HG03066 (cell line): ENCODE data around the gene HHAT.

ENCODE experiments used
- ATAC-seq: cut with Tn5 transposase; IDR thresholded peaks from one replicate; pipeline ENCODE4 v1.9.1; 2021; ENCODE audit warnings: low read depth; ENCODE audit not compliant: unreplicated experiment

HHAT gene

GRCh38 chr1:210313046-210313595 lies 15.6 kb upstream of the HHAT start:
- no peak for ATAC-seq

- no peak for ATAC-seq
Observed at GRCh38 chr1:210313921-210314320, 14.8 kb upstream of the HHAT start.

GRCh38 chr1:210315529-210315928 lies 13.2 kb upstream of the HHAT start:
- no peak for ATAC-seq

- ATAC-seq, result no peak
Observed at GRCh38 chr1:210321131-210321530, 7.6 kb upstream of the HHAT start.

GRCh38 chr1:210321552-210321951 lies 7.2 kb upstream of the HHAT start:
- ATAC-seq, result no peak

- ATAC-seq, result no peak
Observed at GRCh38 chr1:210323957-210324356, 4.7 kb upstream of the HHAT start.

DNA sequence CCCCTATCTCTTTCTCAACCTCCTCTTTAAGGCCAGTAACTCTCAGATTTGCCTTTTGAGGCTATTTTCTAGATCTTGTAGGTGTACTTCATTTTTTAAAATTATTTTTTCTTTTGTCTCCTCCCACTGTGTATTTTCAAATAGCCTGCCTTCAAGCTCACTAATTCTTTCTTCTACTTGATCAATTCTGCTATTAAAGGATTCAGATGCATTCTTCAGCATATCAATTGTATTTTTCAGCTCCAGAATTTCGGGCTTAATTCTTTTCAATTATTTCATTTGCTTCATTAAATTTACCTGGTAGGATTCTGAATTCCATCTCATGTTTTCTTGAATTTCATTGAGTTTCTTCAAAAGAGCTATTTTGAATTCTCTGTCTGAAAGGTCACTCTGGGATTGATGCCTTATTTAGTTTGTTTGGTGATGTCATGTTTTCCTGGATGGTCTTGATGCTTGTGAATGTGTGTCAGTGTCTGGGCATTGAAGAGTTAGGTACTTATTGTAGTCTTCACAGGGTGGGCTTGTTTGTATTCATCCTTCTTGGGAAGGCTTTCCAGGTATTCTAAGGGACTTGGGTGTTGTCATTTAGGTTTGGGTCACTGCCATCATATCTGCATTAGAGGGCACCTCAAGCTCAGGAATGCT lies 3.6 kb upstream of the HHAT start:
- no peak for ATAC-seq

GRCh38 chr1:210328032-210328745 lies 513 bp upstream of the HHAT start:
- no peak for ATAC-seq

GRCh38 chr1:210330279-210330866 lies 1.7 kb downstream of the HHAT start:
- no peak for ATAC-seq

- ATAC-seq, result no peak
Observed at GRCh38 chr1:210332233-210332632, 3.5 kb downstream of the HHAT start.

GRCh38 chr1:210332719-210333398 lies 4.2 kb downstream of the HHAT start:
- ATAC-seq, result peak; percentile 76

- ATAC-seq, result no peak
Observed at GRCh38 chr1:210335001-210335400, 6.3 kb downstream of the HHAT start.

DNA sequence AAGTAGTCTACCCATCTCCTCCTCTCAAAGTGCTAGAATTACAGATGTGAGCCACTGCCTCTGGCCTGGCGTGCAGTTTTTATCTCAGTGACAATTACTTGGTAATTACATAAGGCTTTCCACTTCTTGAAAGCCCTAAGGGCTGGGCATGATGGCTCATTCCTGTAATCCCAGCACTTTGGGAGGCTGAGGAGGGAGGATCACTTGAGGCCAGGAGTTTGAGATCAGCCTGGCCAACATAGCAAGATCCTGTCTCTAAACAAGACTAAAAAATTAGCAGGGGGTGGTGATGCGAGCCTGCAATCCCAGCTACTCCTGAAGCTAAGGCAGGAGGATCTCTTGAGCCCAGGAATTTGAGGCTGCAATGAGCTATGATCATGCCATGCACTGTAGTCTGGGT lies 7.7 kb downstream of the HHAT start:
- no peak for ATAC-seq

- no peak for ATAC-seq
Observed at GRCh38 chr1:210339500-210339899, 10.8 kb downstream of the HHAT start.

DNA sequence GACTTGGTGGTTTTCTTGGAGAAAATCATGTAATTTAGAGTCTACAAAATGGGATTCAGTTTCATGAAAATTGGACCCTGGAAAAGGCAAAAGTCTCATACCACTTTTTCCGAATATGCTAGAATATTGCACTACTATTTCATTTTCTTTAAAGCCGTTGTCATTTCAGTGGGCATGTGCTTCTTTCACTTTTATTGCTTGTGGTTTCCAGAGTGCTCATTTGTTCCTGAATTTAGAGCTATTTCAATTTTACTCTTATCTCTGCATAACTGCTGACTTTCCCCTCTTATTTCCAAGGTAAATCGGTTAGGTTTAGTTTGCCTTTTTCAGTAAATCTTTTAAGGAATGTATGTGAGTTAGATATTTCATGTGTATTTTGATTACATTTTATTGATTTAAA lies 11.6 kb downstream of the HHAT start:
- no peak for ATAC-seq

DNA sequence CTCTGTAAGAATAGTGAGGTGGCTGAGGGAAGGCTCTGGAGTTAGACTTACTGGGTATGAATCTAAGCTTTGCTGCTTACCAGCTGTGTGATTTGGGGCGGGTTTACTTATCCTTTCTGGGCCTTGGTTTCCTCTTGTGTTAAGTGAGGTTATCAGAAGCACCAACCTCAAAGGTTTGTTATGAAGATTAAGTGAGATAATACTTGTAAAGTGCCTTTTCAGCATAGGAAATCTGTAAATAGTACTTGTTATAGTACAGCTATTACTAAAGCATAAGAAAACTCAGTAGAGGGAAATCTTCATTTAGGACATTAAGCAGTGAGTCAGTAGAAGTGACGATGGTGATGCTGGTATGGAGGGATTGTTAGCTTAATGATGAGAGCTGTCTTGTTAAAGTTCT lies 12.1 kb downstream of the HHAT start:
- no peak for ATAC-seq

GRCh38 chr1:210342986-210343780 lies 14.5 kb downstream of the HHAT start:
- ATAC-seq, result peak; percentile 51

- no peak for ATAC-seq
Observed at GRCh38 chr1:210344706-210345105, 16.0 kb downstream of the HHAT start.

DNA sequence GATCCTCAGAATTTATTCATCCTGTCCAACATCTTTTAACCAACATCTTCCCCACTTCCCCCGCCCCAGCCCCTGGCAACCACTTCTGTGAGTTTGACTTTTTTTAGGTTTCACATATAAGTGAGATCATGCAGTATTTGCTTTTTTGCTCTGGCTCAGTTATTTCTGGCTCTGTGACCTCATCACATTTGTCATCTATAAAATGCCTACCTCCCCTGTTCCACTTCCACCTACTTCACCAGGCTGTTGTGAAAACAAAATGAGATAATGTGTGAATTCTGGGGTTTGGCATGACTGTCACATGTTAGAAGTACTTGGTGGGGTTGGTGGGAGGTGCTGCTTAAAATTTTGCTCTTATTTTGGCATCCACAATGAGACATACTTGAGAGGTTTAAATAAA lies 18.4 kb downstream of the HHAT start:
- ATAC-seq, result no peak

GRCh38 chr1:210351496-210351895 lies 22.8 kb downstream of the HHAT start:
- no peak for ATAC-seq
